Measurements from ENCODE around the gene MAML2. TPM values are rescaled to one million over a fixed set of nuclear protein-coding genes. Genes with fewer than 3 reads are reported as not detected.

The MAML2 gene
- polyA plus RNA-seq, 3 donors, result 0.57 to 7.6 (median 1.2) TPM

DNA sequence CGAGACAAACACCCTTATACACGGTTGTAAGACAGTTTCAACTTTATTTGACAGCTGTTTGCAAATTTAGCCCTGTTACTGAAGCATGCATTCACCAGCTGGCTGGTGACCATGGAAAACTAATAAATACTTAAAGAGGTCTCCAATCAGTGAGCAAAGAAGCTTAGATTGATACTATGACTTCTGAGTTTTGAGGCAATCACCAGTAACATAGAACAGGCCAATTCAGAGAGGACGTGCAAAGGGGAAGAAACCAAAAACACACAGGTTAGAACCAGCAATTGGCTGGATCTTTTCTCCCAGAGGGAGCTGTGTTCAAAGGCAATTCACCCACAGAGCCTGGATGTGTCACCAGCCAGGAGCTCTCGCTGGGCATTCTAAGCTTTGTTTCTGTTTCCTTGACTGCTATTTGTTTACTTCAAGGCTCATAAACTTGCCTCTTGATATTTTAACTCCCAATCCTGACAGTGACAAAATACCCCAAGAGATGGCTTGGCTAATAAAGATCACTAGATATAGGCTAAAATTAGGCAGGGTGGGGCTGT lies 305.5 kb downstream of the MAML2 start:
- Histone ChIP-seq H3K79me2 (ENCODE audit: insufficient read depth, low read length) (no peaks in the 10 kb centered on the region), H2AFZ (ENCODE audit: insufficient read depth, low read depth, low read length, poor library complexity, severe bottlenecking) (no peak overlapping the region), H3K27ac (ENCODE audit: low read depth in 1 of 2, low read length in 2 of 2) (no peak overlapping the region), H3K9me3 (replicated peaks in 1 of 2; ENCODE audit: control insufficient read depth in 1 of 2, insufficient read depth in 1 of 2, low read length in 2 of 2) (no peaks in the 10 kb centered on the region), H3K4me2 (replicated peaks; ENCODE audit: extremely low read depth, low read length, poor library complexity, severe bottlenecking) (no peak overlapping the region), H3K9ac (ENCODE audit: insufficient read depth, low read length, poor library complexity, severe bottlenecking) (no peak overlapping the region), H4K20me1 (ENCODE audit: insufficient read depth, low read length) (peaks cover 4% of the 10 kb centered on the region), H3K27me3 (ENCODE audit: control insufficient read depth in 2 of 2, insufficient read depth in 2 of 2, low read length in 2 of 2) (no peaks in the 10 kb centered on the region), H3K4me3 (replicated peaks in 1 of 3; ENCODE audit: low read depth in 2 of 3, low read length in 3 of 3) (no peak overlapping the region), H3K36me3 (replicated peaks in 1 of 2; ENCODE audit: control insufficient read depth in 1 of 2, insufficient read depth in 2 of 2, low read length in 2 of 2) (no peaks in the 10 kb centered on the region), H3K4me1 (ENCODE audit: control insufficient read depth in 1 of 2, insufficient read depth in 2 of 2, low read length in 2 of 2) (no peaks in the 10 kb centered on the region)
- WGBS (ENCODE audit: insufficient coverage), result 57% methylated on average over 1 of the region's 4 CpGs
- DNase-seq, result no peak
- H3K4me3 Mint-ChIP-seq, result no peak overlapping the region
- intact Hi-C loops (cut with micrococcal nuclease), result no loop called here
- H3K9me3 Mint-ChIP-seq, result no peaks in the 10 kb centered on the region
- H3K4me1 Mint-ChIP-seq, result peaks cover 10% of the 10 kb centered on the region
- peaks cover 4 to 5% of the 10 kb centered on the region in 2 donors for H3K36me3 Mint-ChIP-seq
- TF ChIP-seq, protein P1, sequence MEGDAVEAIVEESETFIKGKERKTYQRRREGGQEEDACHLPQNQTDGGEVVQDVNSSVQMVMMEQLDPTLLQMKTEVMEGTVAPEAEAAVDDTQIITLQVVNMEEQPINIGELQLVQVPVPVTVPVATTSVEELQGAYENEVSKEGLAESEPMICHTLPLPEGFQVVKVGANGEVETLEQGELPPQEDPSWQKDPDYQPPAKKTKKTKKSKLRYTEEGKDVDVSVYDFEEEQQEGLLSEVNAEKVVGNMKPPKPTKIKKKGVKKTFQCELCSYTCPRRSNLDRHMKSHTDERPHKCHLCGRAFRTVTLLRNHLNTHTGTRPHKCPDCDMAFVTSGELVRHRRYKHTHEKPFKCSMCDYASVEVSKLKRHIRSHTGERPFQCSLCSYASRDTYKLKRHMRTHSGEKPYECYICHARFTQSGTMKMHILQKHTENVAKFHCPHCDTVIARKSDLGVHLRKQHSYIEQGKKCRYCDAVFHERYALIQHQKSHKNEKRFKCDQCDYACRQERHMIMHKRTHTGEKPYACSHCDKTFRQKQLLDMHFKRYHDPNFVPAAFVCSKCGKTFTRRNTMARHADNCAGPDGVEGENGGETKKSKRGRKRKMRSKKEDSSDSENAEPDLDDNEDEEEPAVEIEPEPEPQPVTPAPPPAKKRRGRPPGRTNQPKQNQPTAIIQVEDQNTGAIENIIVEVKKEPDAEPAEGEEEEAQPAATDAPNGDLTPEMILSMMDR (IDR thresholded peaks at IDR 0.05), result no peak
- H3K27me3 Mint-ChIP-seq (ENCODE audit: low read depth in 3 of 3), result peaks cover 0 to 3% (median 0%) of the 10 kb centered on the region in 3 donors
- H3K27ac Mint-ChIP-seq, result no peak overlapping the region

DNA sequence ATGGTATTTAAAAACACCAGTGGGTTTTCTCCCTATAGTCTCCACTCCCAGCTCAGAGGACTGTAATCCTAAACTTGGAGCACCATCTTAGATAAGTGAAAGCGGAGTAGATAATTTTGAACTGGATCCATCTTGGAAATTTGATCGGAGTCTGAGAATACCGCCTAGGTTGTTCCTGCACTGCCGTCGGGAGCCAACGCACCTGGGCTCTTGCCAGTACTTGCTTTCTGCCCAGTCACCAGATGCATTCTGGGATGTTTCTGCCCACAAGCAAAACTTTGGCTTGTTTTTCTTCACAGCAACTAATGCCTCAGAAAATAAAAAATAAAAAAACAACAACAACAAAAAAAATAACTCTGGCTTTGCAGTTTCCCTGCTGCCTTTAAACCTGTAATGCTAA lies 306.1 kb downstream of the MAML2 start:
- Histone ChIP-seq H3K36me3 (replicated peaks in 1 of 2; ENCODE audit: control insufficient read depth in 1 of 2, insufficient read depth in 2 of 2, low read length in 2 of 2) (no peaks in the 10 kb centered on the region), H3K9me3 (replicated peaks in 1 of 2; ENCODE audit: control insufficient read depth in 1 of 2, insufficient read depth in 1 of 2, low read length in 2 of 2) (no peaks in the 10 kb centered on the region), H3K27ac (ENCODE audit: low read depth in 1 of 2, low read length in 2 of 2) (no peak overlapping the region), H3K4me1 (ENCODE audit: control insufficient read depth in 1 of 2, insufficient read depth in 2 of 2, low read length in 2 of 2) (no peaks in the 10 kb centered on the region), H3K27me3 (ENCODE audit: control insufficient read depth in 2 of 2, insufficient read depth in 2 of 2, low read length in 2 of 2) (no peaks in the 10 kb centered on the region), H3K79me2 (ENCODE audit: insufficient read depth, low read length) (no peaks in the 10 kb centered on the region), H3K4me3 (replicated peaks in 1 of 3; ENCODE audit: low read depth in 2 of 3, low read length in 3 of 3) (no peak overlapping the region), H4K20me1 (ENCODE audit: insufficient read depth, low read length) (peaks cover 4% of the 10 kb centered on the region), H3K4me2 (replicated peaks; ENCODE audit: extremely low read depth, low read length, poor library complexity, severe bottlenecking) (no peak overlapping the region), H2AFZ (ENCODE audit: insufficient read depth, low read depth, low read length, poor library complexity, severe bottlenecking) (no peak overlapping the region), H3K9ac (ENCODE audit: insufficient read depth, low read length, poor library complexity, severe bottlenecking) (no peak overlapping the region)
- peaks cover 4 to 5% of the 10 kb centered on the region in 2 donors for H3K36me3 Mint-ChIP-seq
- 95% methylated on average over 6 of the region's 6 CpGs for WGBS (ENCODE audit: insufficient coverage)
- H3K27ac Mint-ChIP-seq, result no peak overlapping the region
- H3K4me3 Mint-ChIP-seq, result no peak overlapping the region
- TF ChIP-seq, protein P1 (IDR thresholded peaks at IDR 0.05), result no peak
- intact Hi-C loops (cut with micrococcal nuclease), result no loop called here
- H3K4me1 Mint-ChIP-seq, result peaks cover 10% of the 10 kb centered on the region
- peaks cover 0 to 1% (median 0%) of the 10 kb centered on the region in 3 donors for H3K27me3 Mint-ChIP-seq (ENCODE audit: low read depth in 3 of 3)
- no peak for DNase-seq
- H3K9me3 Mint-ChIP-seq, result no peaks in the 10 kb centered on the region
